Immature natural killer cell (primary cell): ENCODE data around the gene CHST3. TPM values are rescaled to one million over a fixed set of nuclear protein-coding genes. Genes with fewer than 3 reads are reported as not detected.

Source experiments
- DNase-seq, 3 donors: peaks; one replicate each; pipeline ENCODE4 v3.0.0; 2022; ENCODE audit warnings: mixed read lengths in 1 of 3
- H3K27ac Mint-ChIP-seq, 6 donors: one replicate each; pipeline ENCODE4 v1.8.0; 2020; ENCODE audit warnings: mixed read lengths in 6 of 6, mild to moderate bottlenecking in 5 of 6, inconsistent platforms in 4 of 6, moderate library complexity in 3 of 6
- H3K27me3 Mint-ChIP-seq, 3 donors: one replicate each; pipeline ENCODE4 v1.8.0; 2020 to 2021; ENCODE audit warnings: low read depth in 3 of 3, mild to moderate bottlenecking in 3 of 3, mixed read lengths in 3 of 3, moderate library complexity in 3 of 3, inconsistent platforms in 1 of 3
- H3K36me3 Mint-ChIP-seq, 3 donors: one replicate each; pipeline ENCODE4 v1.8.0; 2020; ENCODE audit warnings: mixed read lengths in 3 of 3, inconsistent platforms in 2 of 3, mild to moderate bottlenecking in 2 of 3
- H3K4me1 Mint-ChIP-seq, 2 donors: one replicate each; pipeline ENCODE4 v1.8.0; 2020; ENCODE audit warnings: inconsistent platforms in 2 of 2, mild to moderate bottlenecking in 2 of 2, mixed read lengths in 2 of 2, moderate library complexity in 1 of 2
- H3K4me3 Mint-ChIP-seq, 5 donors: one replicate each; pipeline ENCODE4 v1.8.0; 2020; ENCODE audit warnings: mild to moderate bottlenecking in 5 of 5, mixed read lengths in 5 of 5, inconsistent platforms in 3 of 5, moderate library complexity in 3 of 5
- H3K9me3 Mint-ChIP-seq, 6 donors: one replicate each; pipeline ENCODE4 v1.8.0; 2020; ENCODE audit warnings: mild to moderate bottlenecking in 6 of 6, mixed read lengths in 6 of 6, inconsistent platforms in 4 of 6, moderate library complexity in 3 of 6
- polyA plus RNA-seq, 3 donors: library from polyadenylated mRNA; unstranded; fragments of 300-500 nt; fragmentation: Illumina TruSeq; gene quantifications; one replicate each; pipeline ENCODE4 v1.2.3, GENCODE V29; 2021

CHST3 gene
- polyA plus RNA-seq, 3 donors from 2014 or later = not detected

GRCh38 chr10:72010234-72010973 is 46.2 kb downstream of the CHST3 start:
- Mint-ChIP-seq H3K27ac (no peak overlapping the region), H3K9me3 (no peaks in the 10 kb centered on the region), H3K36me3 (no peaks in the 10 kb centered on the region), H3K4me1 (no peaks in the 10 kb centered on the region), H3K4me3 (no peak overlapping the region), H3K27me3 (no peaks in the 10 kb centered on the region)
- no peak for DNase-seq

GRCh38 chr10:72011016-72011415 is 46.8 kb downstream of the CHST3 start:
- no peak for DNase-seq
- no peaks in the 10 kb centered on the region for H3K4me1 Mint-ChIP-seq
- H3K36me3 Mint-ChIP-seq = no peaks in the 10 kb centered on the region

GRCh38 chr10:72011468-72011867 is 47.3 kb downstream of the CHST3 start:
- Mint-ChIP-seq H3K27ac (no peak overlapping the region), H3K4me3 (no peak overlapping the region), H3K4me1 (no peaks in the 10 kb centered on the region), H3K9me3 (no peaks in the 10 kb centered on the region), H3K27me3 (peaks cover 0 to 2% (median 0%) of the 10 kb centered on the region in 3 donors), H3K36me3 (no peaks in the 10 kb centered on the region)
- DNase-seq = no peak

More at GRCh38 chr10:72011016-72011415, 46.8 kb downstream of the CHST3 start:
- H3K9me3 Mint-ChIP-seq = no peaks in the 10 kb centered on the region
- no peak overlapping the region for H3K27ac Mint-ChIP-seq
- H3K4me3 Mint-ChIP-seq = no peak overlapping the region
- H3K27me3 Mint-ChIP-seq = peaks cover 0 to under 1% (median 0%) of the 10 kb centered on the region in 3 donors

GRCh38 chr10:72011976-72012512 is 47.8 kb downstream of the CHST3 start:
- Mint-ChIP-seq H3K27me3 (peaks cover 0 to 2% (median 0%) of the 10 kb centered on the region in 3 donors), H3K4me3 (no peak overlapping the region), H3K27ac (no peak overlapping the region), H3K4me1 (no peaks in the 10 kb centered on the region), H3K9me3 (no peaks in the 10 kb centered on the region), H3K36me3 (no peaks in the 10 kb centered on the region)
- DNase-seq = no peak

DNA sequence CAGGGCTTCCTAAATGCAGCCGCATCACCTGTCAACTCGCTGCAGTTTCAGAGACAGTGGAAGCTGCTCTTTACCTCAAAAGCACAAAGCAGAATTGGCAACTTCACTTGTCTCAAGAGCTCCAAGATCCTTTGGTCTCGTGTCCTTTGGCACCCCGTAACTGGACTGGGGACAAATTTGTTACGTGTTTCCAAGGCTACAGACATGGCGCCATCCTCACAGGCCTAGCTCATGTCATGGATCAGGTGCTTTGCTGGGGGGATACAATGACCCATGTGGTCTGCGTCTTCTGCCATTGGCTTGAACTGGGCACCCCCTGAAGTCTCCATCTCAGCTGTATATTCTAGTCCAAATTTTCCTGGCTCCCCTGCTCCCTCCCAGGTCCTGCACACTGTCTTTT is 48.6 kb downstream of the CHST3 start:
- peaks cover 0 to 2% (median 0%) of the 10 kb centered on the region in 3 donors for H3K27me3 Mint-ChIP-seq
- DNase-seq = no peak
- H3K4me3 Mint-ChIP-seq = no peak overlapping the region
- no peaks in the 10 kb centered on the region for H3K4me1 Mint-ChIP-seq
- no peaks in the 10 kb centered on the region for H3K9me3 Mint-ChIP-seq
- no peaks in the 10 kb centered on the region for H3K36me3 Mint-ChIP-seq
- H3K27ac Mint-ChIP-seq = no peak overlapping the region

- Mint-ChIP-seq H3K4me1 (no peaks in the 10 kb centered on the region), H3K27me3 (peaks cover 0 to 2% (median 0%) of the 10 kb centered on the region in 3 donors), H3K4me3 (no peak overlapping the region), H3K36me3 (no peaks in the 10 kb centered on the region), H3K9me3 (no peaks in the 10 kb centered on the region), H3K27ac (no peak overlapping the region)
- DNase-seq = no peak
These were observed 49.2 kb downstream of the CHST3 start for GRCh38 chr10:72013202-72013945.

GRCh38 chr10:72014197-72014596 is 50.0 kb downstream of the CHST3 start:
- Mint-ChIP-seq H3K4me1 (no peaks in the 10 kb centered on the region), H3K9me3 (no peaks in the 10 kb centered on the region), H3K27me3 (peaks cover 0 to 2% (median 0%) of the 10 kb centered on the region in 3 donors), H3K27ac (no peak overlapping the region), H3K4me3 (no peak overlapping the region), H3K36me3 (no peaks in the 10 kb centered on the region)
- DNase-seq = no peak

GRCh38 chr10:72014785-72015480 is 50.7 kb downstream of the CHST3 start:
- peaks cover 0 to 2% (median 0%) of the 10 kb centered on the region in 3 donors for H3K27me3 Mint-ChIP-seq
- no peaks in the 10 kb centered on the region for H3K4me1 Mint-ChIP-seq
- no peaks in the 10 kb centered on the region for H3K36me3 Mint-ChIP-seq
- H3K4me3 Mint-ChIP-seq = no peak overlapping the region
- no peak for DNase-seq
- no peaks in the 10 kb centered on the region for H3K9me3 Mint-ChIP-seq
- H3K27ac Mint-ChIP-seq = no peak overlapping the region

DNA sequence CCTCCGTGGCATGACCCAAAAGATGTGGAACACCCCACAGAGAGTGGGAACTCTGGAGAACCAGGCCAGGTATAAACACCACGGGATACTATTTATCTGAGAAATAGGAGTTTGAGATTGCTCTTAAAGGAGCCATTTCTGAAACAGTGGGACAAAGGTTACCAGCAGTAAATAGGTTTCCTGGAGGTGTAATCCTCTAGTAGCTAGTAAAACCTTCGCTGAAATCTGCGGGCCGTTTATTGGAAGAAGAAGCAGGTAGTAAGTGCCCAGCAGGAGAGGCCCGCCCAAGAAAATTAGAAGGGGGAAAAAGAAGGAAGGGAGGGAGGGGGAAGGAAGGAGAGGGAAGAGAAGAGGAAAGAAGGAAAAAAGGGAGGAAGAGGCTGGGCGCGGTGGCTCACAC is 51.6 kb downstream of the CHST3 start:
- DNase-seq = no peak
- no peak overlapping the region for H3K27ac Mint-ChIP-seq
- H3K4me1 Mint-ChIP-seq = no peaks in the 10 kb centered on the region
- H3K27me3 Mint-ChIP-seq = peaks cover 0 to 2% (median 0%) of the 10 kb centered on the region in 3 donors
- H3K36me3 Mint-ChIP-seq = no peaks in the 10 kb centered on the region
- no peaks in the 10 kb centered on the region for H3K9me3 Mint-ChIP-seq
- no peak overlapping the region for H3K4me3 Mint-ChIP-seq

DNA sequence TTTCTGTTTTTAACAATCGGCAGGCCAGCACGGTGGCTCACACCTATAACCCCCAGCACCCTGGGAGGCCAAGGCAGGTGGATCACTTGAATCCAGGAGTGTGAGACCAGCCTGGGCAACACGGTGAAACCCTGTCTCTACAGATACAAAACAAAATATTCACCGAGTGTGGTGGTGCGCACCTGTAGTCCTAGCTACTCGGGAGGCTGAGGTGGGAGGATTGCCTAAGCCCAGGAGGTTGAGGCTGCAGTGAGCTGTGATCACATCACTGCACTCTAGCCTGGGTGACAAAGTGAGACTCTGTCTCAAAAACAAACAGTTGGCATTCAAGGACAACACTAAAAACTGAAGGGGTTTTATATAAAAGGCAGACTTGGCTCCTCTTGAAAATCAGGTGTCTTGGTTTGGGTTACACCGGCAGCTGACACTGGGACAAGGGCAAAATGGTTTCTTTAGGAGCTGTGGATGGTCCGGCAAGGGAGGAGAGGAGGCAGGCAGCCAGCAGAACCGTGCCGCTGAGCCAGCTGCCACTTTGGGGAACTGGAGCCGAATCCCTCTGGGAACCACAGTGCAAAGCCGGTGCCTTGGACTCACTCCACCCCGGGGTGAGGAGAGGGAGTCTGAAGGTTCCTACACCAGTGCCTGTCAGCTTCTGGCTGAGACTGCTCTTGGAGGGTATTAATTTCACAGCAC is 52.6 kb downstream of the CHST3 start:
- Mint-ChIP-seq H3K4me3 (no peak overlapping the region), H3K4me1 (peaks cover 0 to 4% of the 10 kb centered on the region in 2 donors), H3K9me3 (no peaks in the 10 kb centered on the region), H3K36me3 (no peaks in the 10 kb centered on the region), H3K27me3 (peaks cover 0 to 2% (median 0%) of the 10 kb centered on the region in 3 donors), H3K27ac (no peak overlapping the region)
- no peak for DNase-seq

- H3K4me1 Mint-ChIP-seq = peaks cover 0 to 4% of the 10 kb centered on the region in 2 donors
- H3K27me3 Mint-ChIP-seq = peaks cover 0 to 2% (median 0%) of the 10 kb centered on the region in 3 donors
- DNase-seq = no peak
- H3K36me3 Mint-ChIP-seq = no peaks in the 10 kb centered on the region
- H3K4me3 Mint-ChIP-seq = no peak overlapping the region
- H3K9me3 Mint-ChIP-seq = no peaks in the 10 kb centered on the region
- no peak overlapping the region for H3K27ac Mint-ChIP-seq
These were observed 55.1 kb downstream of the CHST3 start for GRCh38 chr10:72019085-72019876.

DNA sequence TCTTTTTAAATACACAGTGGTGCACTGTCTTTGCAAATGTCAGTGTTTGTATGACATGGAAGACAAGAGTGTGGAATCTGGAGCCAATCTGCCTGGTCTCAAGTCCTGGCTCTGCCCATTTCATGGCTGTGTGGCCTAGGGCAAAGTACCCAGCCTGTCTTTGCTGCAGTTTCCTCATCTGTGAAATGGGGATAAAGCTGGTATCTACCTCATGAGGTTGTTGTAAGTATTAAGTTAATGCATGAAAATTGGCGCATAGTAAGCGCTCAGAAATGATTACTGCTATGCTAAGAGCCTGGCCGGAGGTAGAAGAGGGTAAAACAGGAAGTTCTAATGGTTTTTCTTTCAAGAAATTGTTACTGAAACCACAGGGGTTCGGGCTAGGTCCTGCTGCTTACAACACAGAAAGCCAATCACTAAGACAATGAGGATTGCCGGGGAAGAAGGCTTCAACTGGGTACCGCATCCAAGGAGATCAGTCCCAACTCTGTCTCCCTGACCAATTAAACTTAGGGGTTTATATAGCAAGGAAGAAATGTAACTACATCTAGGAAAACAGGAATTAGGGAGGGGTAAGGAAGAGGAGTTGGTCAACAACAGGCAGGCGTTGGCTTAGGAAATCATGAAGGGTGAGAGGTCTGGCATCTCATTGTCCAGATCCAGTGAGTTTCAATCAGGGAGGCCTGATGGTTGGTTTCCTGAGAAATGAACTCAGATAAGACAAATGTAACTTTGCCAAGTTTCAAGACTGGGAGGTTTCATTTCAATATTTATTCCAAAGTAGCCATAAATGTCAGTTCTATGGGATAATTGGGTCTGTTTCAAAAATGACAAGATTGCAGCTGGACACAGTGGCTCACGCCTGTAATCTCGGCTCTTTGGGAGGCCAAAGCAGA is 57.0 kb downstream of the CHST3 start:
- H3K36me3 Mint-ChIP-seq = no peaks in the 10 kb centered on the region
- H3K9me3 Mint-ChIP-seq = no peaks in the 10 kb centered on the region
- peaks cover 0 to 4% (median 0%) of the 10 kb centered on the region in 3 donors for H3K27me3 Mint-ChIP-seq
- no peak overlapping the region for H3K4me3 Mint-ChIP-seq
- H3K4me1 Mint-ChIP-seq = peaks cover 0 to 4% of the 10 kb centered on the region in 2 donors
- H3K27ac Mint-ChIP-seq = no peak overlapping the region
- no peak for DNase-seq
